GM18907 (cell line): ENCODE results near the gene ANKRD7.
"Not testable (repeated sequence)": the region's sequence is repeated elsewhere in the genome, so short reads cannot be mapped to it uniquely, and the experiment has no call there.

ENCODE experiments used
- ATAC-seq: cut with Tn5 transposase; IDR thresholded peaks from one replicate; pipeline ENCODE4 v1.9.1; 2021; ENCODE audit warnings: mild to moderate bottlenecking, moderate library complexity; ENCODE audit not compliant: unreplicated experiment

ANKRD7 gene

DNA sequence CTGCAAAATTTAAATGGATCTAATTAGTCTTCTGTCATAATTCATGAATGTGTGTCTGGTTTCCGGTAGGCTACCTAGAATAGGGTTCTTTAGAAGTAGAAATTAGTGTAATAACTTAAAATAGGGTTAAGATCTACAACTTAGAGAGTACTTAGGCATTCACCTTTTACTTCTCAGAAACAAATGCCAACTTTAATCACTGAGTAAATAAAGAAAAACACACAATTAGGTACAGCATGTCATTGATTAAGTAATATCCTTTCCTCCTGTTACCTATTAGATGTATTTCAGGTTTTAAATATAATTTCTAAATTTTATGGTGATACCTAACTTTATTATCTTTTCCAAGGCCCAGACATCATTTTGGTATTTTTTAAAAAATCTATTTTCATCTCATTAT lies 9.3 kb downstream of the ANKRD7 start:
- ATAC-seq, result no peak

DNA sequence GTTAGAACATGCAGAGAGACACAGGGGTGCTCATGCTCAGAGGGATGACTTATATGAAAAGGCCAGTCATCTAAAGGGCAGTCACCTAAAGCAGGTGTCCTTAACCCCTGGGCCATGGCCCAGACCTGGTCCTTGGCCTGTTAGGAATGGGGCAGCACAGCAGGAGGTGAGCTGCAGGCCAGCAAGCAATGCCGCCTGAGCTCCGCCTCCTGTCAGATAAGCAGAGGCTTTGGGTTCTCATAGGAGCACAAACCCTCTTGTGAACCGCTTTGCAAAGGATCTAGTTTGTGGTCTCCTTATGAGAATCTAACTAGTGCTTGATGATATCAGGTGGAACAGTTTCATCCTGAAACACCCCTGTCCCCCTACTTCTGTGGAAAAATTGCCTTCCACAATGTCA lies 14.5 kb downstream of the ANKRD7 start:
- ATAC-seq, result no peak

GRCh38 chr7:118240320-118240719 lies 15.8 kb downstream of the ANKRD7 start:
- not testable (repeated sequence) for ATAC-seq

- no peak for ATAC-seq
These were observed 19.2 kb downstream of the ANKRD7 start for GRCh38 chr7:118243695-118244094.

- ATAC-seq, result peak; percentile 78
These were observed 20.9 kb downstream of the ANKRD7 start for GRCh38 chr7:118245267-118246040.

DNA sequence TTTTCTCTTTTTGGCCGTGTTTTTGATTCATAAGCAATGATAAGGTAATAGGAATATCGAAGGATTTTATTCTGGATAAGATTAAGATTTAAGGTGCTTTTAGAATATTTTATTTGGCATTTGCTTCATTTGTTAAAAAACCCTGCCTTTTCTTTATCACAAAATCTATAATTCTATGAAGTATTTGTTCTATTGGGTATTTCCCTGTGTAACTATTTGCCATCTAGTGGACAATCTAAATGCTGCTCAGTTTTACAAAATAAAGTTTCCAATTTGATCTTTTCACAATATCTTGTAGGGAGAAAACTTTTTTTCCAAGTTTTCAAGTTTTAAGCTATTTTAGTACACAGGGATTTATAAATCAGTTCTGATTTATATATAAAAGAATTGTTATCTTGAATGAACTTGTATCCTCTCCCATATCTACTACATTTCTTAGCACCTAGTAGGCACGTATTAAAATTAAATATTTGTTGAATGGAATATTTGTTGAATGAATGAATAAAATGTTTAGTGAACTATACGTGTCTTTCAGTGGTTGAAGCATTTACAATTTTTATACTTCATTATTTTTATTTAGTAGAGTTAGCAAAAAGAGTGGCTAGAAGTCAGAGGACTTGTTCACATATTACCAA lies 26.5 kb downstream of the ANKRD7 start:
- no peak for ATAC-seq

DNA sequence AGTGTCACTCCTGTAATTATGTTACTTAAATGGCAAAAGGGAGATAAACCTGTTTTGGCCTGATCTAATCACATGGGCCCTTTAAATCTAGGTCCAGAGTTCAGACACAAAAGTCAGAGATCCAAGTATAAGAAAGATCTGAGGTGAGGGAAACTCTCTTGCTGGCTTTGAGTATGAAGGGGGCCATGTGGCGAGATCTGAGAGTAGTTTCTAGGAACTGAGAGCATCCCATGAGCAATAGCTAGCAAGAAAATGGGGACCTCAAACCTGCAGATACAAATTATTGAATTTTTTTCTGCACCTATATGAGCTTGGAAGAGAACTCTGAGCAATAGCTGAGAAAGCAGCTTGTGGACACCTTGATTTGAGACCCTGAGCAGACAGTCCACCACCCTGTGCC lies 27.6 kb downstream of the ANKRD7 start:
- ATAC-seq, result no peak

- ATAC-seq, result no peak
These were observed 34.6 kb downstream of the ANKRD7 start for GRCh38 chr7:118259115-118259514.

DNA sequence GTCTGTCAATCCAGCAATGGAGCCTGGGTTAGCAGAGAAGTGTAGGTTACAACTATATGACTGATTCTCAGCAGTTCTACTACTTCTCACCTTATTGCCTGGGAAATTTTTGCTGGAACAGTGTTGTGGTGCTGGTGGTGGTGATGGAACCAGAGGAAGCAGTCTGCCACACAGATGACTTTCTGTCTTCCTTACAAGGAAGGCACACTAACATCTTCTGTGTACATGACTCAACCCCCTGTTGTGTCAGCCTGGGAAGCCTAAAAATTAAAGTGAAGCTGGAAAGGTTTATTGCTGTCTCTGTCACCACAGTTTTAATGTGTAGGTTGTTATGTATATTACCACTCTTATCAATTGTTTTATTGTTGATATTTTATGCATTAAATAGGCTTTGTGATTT lies 40.3 kb downstream of the ANKRD7 start:
- no peak for ATAC-seq

GRCh38 chr7:118280319-118281012 lies 56.0 kb downstream of the ANKRD7 start:
- no peak for ATAC-seq

- no peak for ATAC-seq
These were observed 56.7 kb downstream of the ANKRD7 start for GRCh38 chr7:118281196-118281595.

DNA sequence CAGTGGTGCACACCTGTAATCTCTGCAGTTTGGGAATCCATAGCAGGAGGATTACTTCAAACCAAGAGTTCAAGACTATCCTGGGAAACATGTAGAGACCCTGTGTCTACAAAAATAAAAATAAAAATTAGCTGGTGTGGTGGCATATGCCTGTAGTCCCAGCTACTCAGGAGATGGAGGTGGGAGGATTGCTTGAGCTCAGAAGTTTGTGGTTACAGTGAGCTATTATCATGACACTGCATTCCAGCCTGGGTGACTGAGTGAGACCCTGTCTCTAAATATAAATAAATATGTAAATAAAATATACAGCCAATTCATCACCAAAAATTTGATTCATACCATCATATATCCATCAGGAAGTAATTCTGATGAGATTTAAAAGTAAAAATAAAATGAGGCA lies 60.9 kb downstream of the ANKRD7 start:
- ATAC-seq, result no peak

GRCh38 chr7:118286131-118286530 lies 61.6 kb downstream of the ANKRD7 start:
- no peak for ATAC-seq

- peak; percentile 98 for ATAC-seq
These were observed 63.6 kb downstream of the ANKRD7 start for GRCh38 chr7:118288098-118288497.

GRCh38 chr7:118289476-118289875 lies 65.0 kb downstream of the ANKRD7 start:
- ATAC-seq, result no peak
